ENCODE results near the gene UGT2B7. TPM values are rescaled to one million over a fixed set of nuclear protein-coding genes. Genes with fewer than 3 reads are reported as not detected.

The UGT2B7 gene
- total and polyA plus RNA-seq, 2 donors (not counting 1 experiment from before 2014, with no cell fraction given): not detected

DNA sequence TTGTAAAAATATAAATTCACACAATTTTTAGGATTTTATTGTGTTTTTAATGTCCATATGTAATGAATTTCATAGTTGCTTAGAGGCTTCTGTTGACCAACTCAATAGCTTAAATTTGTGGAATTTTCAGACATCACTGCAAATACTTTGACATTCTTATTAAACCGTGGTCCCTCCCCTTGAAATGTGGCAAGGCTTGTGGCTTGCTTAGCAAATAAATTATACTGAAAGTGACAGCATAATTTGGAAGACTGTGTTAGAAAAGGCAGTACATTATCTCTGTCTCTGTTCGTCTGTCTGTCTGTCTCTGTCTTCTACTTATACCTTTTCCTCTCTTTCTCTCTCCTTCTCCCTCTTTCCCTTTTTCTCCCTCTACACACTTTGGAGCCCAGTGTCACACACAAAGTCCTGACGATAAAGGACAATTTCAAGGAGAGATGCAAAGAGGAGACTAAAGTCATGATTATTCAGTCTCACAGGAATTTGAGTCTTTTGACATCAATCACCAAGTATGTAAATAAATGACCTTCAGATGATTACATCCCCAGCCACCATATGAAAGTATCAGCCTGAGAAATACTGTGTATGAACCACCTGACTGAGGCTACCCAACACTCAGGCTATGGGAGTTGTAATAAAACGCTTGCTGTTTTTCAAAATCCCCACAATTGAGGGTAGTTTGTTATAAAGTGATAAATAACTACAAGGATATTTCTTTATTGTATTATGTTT lies 21.0 kb upstream of the UGT2B7 start:
- no peaks in the 10 kb centered on the region for H3K9me3 ChIP-seq (ENCODE audit: control extremely low read depth in 1 of 3, control insufficient read depth in 2 of 3, insufficient read depth in 1 of 3, low read length in 2 of 3)
- Mint-ChIP-seq H3K27me3 (no peaks in the 10 kb centered on the region), H3K9me3 (ENCODE audit: insufficient read depth) (peaks cover 3% of the 10 kb centered on the region), H3K4me3 (no peak overlapping the region), H3K27ac (no peak overlapping the region), H3K4me1 (no peaks in the 10 kb centered on the region)
- no peak overlapping the region for H2AFZ ChIP-seq (ENCODE audit: insufficient read depth, low read depth, low read length, poor library complexity, severe bottlenecking)
- intact Hi-C loops (cut with micrococcal nuclease): no loop called here
- H3K9ac ChIP-seq (ENCODE audit: low read length): no peak overlapping the region
- ATAC-seq (ENCODE audit: low read depth): no peak
- H3K4me1 ChIP-seq (ENCODE audit: control insufficient read depth in 2 of 2, insufficient read depth in 2 of 2, low read length in 2 of 2): no peaks in the 10 kb centered on the region
- no peak overlapping the region for H3K4me2 ChIP-seq (replicated peaks; ENCODE audit: low read depth, low read length, poor library complexity, severe bottlenecking)
- POLR2A ChIA-PET: no interaction called here
- H3K27me3 ChIP-seq (replicated peaks in 1 of 4; ENCODE audit: control extremely low read depth in 1 of 4, control insufficient read depth in 3 of 4, insufficient read depth in 4 of 4, low read length in 3 of 4): no peaks in the 10 kb centered on the region
- H3K36me3 ChIP-seq (replicated peaks in 1 of 2; ENCODE audit: control extremely low read depth in 1 of 2, control insufficient read depth in 1 of 2, extremely low read depth in 1 of 2, insufficient read depth in 2 of 2, low read length in 1 of 2): no peaks in the 10 kb centered on the region
- CTCF ChIA-PET: no interaction called here
- H4K20me1 ChIP-seq (ENCODE audit: control insufficient read depth, insufficient read depth, low read length, poor library complexity, severe bottlenecking): no peaks in the 10 kb centered on the region
- no peaks in the 10 kb centered on the region for H3K79me2 ChIP-seq (ENCODE audit: control insufficient read depth, insufficient read depth, low read length)
- no peak for TF ChIP-seq EZH2 (IDR thresholded peaks at IDR 0.05; ENCODE audit: borderline replicate concordance, insufficient read depth, low read depth, low read length, poor library complexity, severe bottlenecking)
- TF ChIP-seq CTCF (IDR thresholded peaks at IDR 0.05): no peak
- no peak overlapping the region for H3K27ac ChIP-seq (ENCODE audit: low read length in 2 of 2)
- DNase-seq: no peak
- WGBS (ENCODE audit: insufficient coverage): 33% methylated on average over 1 of the region's 4 CpGs
- H3K4me3 ChIP-seq (ENCODE audit: control extremely low read depth in 1 of 5, extremely low read depth in 1 of 5, insufficient read depth in 1 of 5, low read depth in 2 of 5, low read length in 4 of 5): no peak overlapping the region

DNA sequence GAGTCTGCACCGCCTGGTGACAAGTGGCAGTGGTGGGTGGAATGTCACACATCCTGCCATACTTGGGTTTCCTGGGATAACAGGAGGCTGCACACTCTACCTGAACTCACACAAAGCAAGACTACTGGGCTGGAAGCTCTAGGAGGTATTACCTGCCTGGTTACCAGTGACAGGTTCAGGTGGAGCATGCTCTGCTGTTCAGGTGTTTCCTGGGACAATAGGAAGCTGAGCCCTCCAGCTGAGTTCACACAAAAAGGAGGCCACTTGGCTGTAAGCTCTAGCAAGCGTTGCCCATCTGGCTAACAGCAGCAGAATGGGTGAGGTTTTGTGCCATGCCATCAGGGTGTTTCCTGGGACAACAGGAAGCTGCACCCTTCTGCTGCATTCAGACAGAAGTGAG lies 17.4 kb upstream of the UGT2B7 start:
- WGBS (ENCODE audit: insufficient coverage): 75% methylated on average over 1 of the region's 2 CpGs
- POLR2A ChIA-PET: no interaction called here
- no peak for ATAC-seq (ENCODE audit: low read depth)
- intact Hi-C loops (cut with micrococcal nuclease): no loop called here
- TF ChIP-seq EZH2 (IDR thresholded peaks at IDR 0.05; ENCODE audit: borderline replicate concordance, insufficient read depth, low read depth, low read length, poor library complexity, severe bottlenecking): no peak
- no peak for TF ChIP-seq CTCF (IDR thresholded peaks at IDR 0.05)
- Histone ChIP-seq H3K4me1 (ENCODE audit: control insufficient read depth in 2 of 2, insufficient read depth in 2 of 2, low read length in 2 of 2) (no peaks in the 10 kb centered on the region), H3K36me3 (replicated peaks in 1 of 2; ENCODE audit: control extremely low read depth in 1 of 2, control insufficient read depth in 1 of 2, extremely low read depth in 1 of 2, insufficient read depth in 2 of 2, low read length in 1 of 2) (no peaks in the 10 kb centered on the region), H3K4me3 (ENCODE audit: control extremely low read depth in 1 of 5, extremely low read depth in 1 of 5, insufficient read depth in 1 of 5, low read depth in 2 of 5, low read length in 4 of 5) (no peak overlapping the region), H3K79me2 (ENCODE audit: control insufficient read depth, insufficient read depth, low read length) (no peaks in the 10 kb centered on the region), H3K9ac (ENCODE audit: low read length) (no peak overlapping the region), H3K4me2 (replicated peaks; ENCODE audit: low read depth, low read length, poor library complexity, severe bottlenecking) (no peak overlapping the region), H2AFZ (ENCODE audit: insufficient read depth, low read depth, low read length, poor library complexity, severe bottlenecking) (no peak overlapping the region), H3K27ac (ENCODE audit: low read length in 2 of 2) (no peak overlapping the region), H3K9me3 (ENCODE audit: control extremely low read depth in 1 of 3, control insufficient read depth in 2 of 3, insufficient read depth in 1 of 3, low read length in 2 of 3) (no peaks in the 10 kb centered on the region), H4K20me1 (ENCODE audit: control insufficient read depth, insufficient read depth, low read length, poor library complexity, severe bottlenecking) (no peaks in the 10 kb centered on the region), H3K27me3 (replicated peaks in 1 of 4; ENCODE audit: control extremely low read depth in 1 of 4, control insufficient read depth in 3 of 4, insufficient read depth in 4 of 4, low read length in 3 of 4) (no peaks in the 10 kb centered on the region)
- no peak overlapping the region for H3K4me3 Mint-ChIP-seq
- no peak overlapping the region for H3K27ac Mint-ChIP-seq
- no peaks in the 10 kb centered on the region for H3K4me1 Mint-ChIP-seq
- H3K9me3 Mint-ChIP-seq (ENCODE audit: insufficient read depth): peaks cover 3% of the 10 kb centered on the region
- H3K27me3 Mint-ChIP-seq: no peaks in the 10 kb centered on the region
- no peak for DNase-seq
- CTCF ChIA-PET: interaction anchor here (0.6 kb wide), 1 partner anchor 67 kb away, joined by 3 read pairs; no protein-coding TSS in a partner anchor
